Thyroid gland (tissue), 4 donors: ENCODE data around the gene SLC3A2. TPM values are rescaled to one million over a fixed set of nuclear protein-coding genes. Genes with fewer than 3 reads are reported as not detected.

Experiments used
- DNase-seq, 2 donors: peaks; one replicate each; pipeline ENCODE4 v3.0.0-alpha.2; 2019
- H3K27ac ChIP-seq, 3 donors: fragments of 200-600 bp; sonication (generic); 1 replicate in 2 of 3; 2 replicates in 1 of 3; pipeline ENCODE4 v1.5.1; 2016 to 2019; ENCODE audit warnings: mild to moderate bottlenecking in 1 of 3, moderate library complexity in 1 of 3
- H3K27me3 ChIP-seq: fragments of 200-600 bp; sonication (generic); one replicate; pipeline ENCODE4 v1.5.1; 2019
- H3K36me3 ChIP-seq, 2 donors: fragments of 200-600 bp; sonication (generic); one replicate each; pipeline ENCODE4 v1.5.1; 2016 to 2019
- H3K4me1 ChIP-seq, 2 donors: fragments of 200-600 bp; sonication (generic); one replicate each; pipeline ENCODE4 v1.5.1; 2017 to 2019
- H3K4me3 ChIP-seq, 3 donors: fragments of 200-600 bp; sonication (generic); replicated peaks in 1 of 3; 1 replicate in 2 of 3; 2 replicates in 1 of 3; pipeline ENCODE4 v1.5.1; 2016; ENCODE audit warnings: mild to moderate bottlenecking in 1 of 3
- H3K9me3 ChIP-seq: fragments of 200-600 bp; sonication (generic); one replicate; pipeline ENCODE4 v1.5.1; 2017
- CTCF ChIP-seq, 6 experiments: fragments of 200-600 bp in 3 of 6; fragments of 450-650 bp in 3 of 6; sonication (generic) in 3 of 6; IDR thresholded peaks; one replicate each; pipeline ENCODE4 v1.5.1; 2016 to 2019; ENCODE audit warnings: antibody characterized with exemption in 6 of 6, mild to moderate bottlenecking in 2 of 6, inconsistent platforms in 1 of 6, moderate library complexity in 1 of 6
- POLR2A ChIP-seq, 2 donors: fragments of 450-650 bp; IDR thresholded peaks; one replicate each; pipeline ENCODE4 v1.6.1; 2017; ENCODE audit warnings: antibody characterized with exemption in 2 of 2, mild to moderate bottlenecking in 2 of 2, moderate library complexity in 1 of 2
- WGBS, 2 donors: methylation state at CpG; one replicate each; pipeline ENCODE4 v1.1.5; 2017; 5-methylcytosine and 5-hydroxymethylcytosine counted together
- intact Hi-C: fragments of 100-400 bp; cut with DNase I; formaldehyde crosslinking; loops from one replicate; pipeline ENCODE4 v1.15.1; 2023
- total RNA-seq, 4 donors: library from RNA; depleted of rRNA; stranded (reverse); fragments of >200 nt; gene quantifications; one replicate each; pipeline ENCODE4 v1.2.3, GENCODE V29; 2016

The SLC3A2 gene
- total RNA-seq, 4 donors from 2014 or later, result 145 to 295 (median 159) TPM

GRCh38 chr11:62912268-62912667, 31.6 kb downstream of the SLC3A2 start:
- DNase-seq, result no peak
- Histone ChIP-seq H3K27ac (no peak overlapping the region), H3K36me3 (no peaks in the 10 kb centered on the region), H3K27me3 (no peaks in the 10 kb centered on the region), H3K9me3 (no peaks in the 10 kb centered on the region), H3K4me3 (no peak overlapping the region), H3K4me1 (peaks cover 20 to 28% of the 10 kb centered on the region in 2 donors)
- TF ChIP-seq CTCF (IDR thresholded peaks at IDR 0.05), result no peak
- TF ChIP-seq POLR2A (IDR thresholded peaks at IDR 0.05), result no peak
- intact Hi-C loops, result no loop called here
- 94 to 95% methylated on average over 3 of the region's 3 CpGs for WGBS, 2 donors

- intact Hi-C loops, result no loop called here
- Histone ChIP-seq H3K9me3 (no peaks in the 10 kb centered on the region), H3K36me3 (no peaks in the 10 kb centered on the region), H3K27ac (no peak overlapping the region), H3K27me3 (no peaks in the 10 kb centered on the region), H3K4me3 (no peak overlapping the region), H3K4me1 (peaks cover 2 to 8% of the 10 kb centered on the region in 2 donors)
- TF ChIP-seq CTCF (IDR thresholded peaks at IDR 0.05), result no peak
- TF ChIP-seq POLR2A (IDR thresholded peaks at IDR 0.05), result no peak
- DNase-seq, result no peak
- 83 to 94% methylated on average over 1 of the region's 1 CpG for WGBS, 2 donors
Observed at GRCh38 chr11:62914416-62914815, 33.7 kb downstream of the SLC3A2 start.

GRCh38 chr11:62917906-62918502, 37.3 kb downstream of the SLC3A2 start:
- H3K27me3 ChIP-seq, result no peaks in the 10 kb centered on the region
- DNase-seq, result no peak
- WGBS, 2 donors, result 93 to 96% methylated on average over 10 to 11 of the region's 11 CpGs
- no peaks in the 10 kb centered on the region for H3K36me3 ChIP-seq
- H3K4me3 ChIP-seq, result no peak overlapping the region
- peaks cover 0 to 10% of the 10 kb centered on the region in 2 donors for H3K4me1 ChIP-seq
- H3K27ac ChIP-seq, result no peak overlapping the region
- no peaks in the 10 kb centered on the region for H3K9me3 ChIP-seq
- intact Hi-C loops, result no loop called here
- TF ChIP-seq CTCF (IDR thresholded peaks at IDR 0.05) (no peak), POLR2A (IDR thresholded peaks at IDR 0.05) (no peak)

- Histone ChIP-seq H3K9me3 (no peaks in the 10 kb centered on the region), H3K4me1 (peaks cover 2 to 13% of the 10 kb centered on the region in 2 donors), H3K4me3 (no peak overlapping the region), H3K27ac (no peak overlapping the region), H3K27me3 (peaks cover 2% of the 10 kb centered on the region), H3K36me3 (no peaks in the 10 kb centered on the region)
- no peak for DNase-seq
- intact Hi-C loops, result no loop called here
- 53 to 58% methylated on average over 5 of the region's 5 CpGs for WGBS, 2 donors
- TF ChIP-seq POLR2A (IDR thresholded peaks at IDR 0.05) (no peak), CTCF (IDR thresholded peaks at IDR 0.05) (no peak)
Observed at GRCh38 chr11:62918531-62918930, 37.8 kb downstream of the SLC3A2 start.

GRCh38 chr11:62919476-62919875, 38.8 kb downstream of the SLC3A2 start:
- 92 to 96% methylated on average over 10 of the region's 10 CpGs for WGBS, 2 donors
- Histone ChIP-seq H3K9me3 (no peaks in the 10 kb centered on the region), H3K4me1 (peaks cover 8 to 19% of the 10 kb centered on the region in 2 donors), H3K27ac (no peak overlapping the region), H3K27me3 (peaks cover 7% of the 10 kb centered on the region), H3K36me3 (no peaks in the 10 kb centered on the region), H3K4me3 (no peak overlapping the region)
- intact Hi-C loops, result no loop called here
- no peak for DNase-seq
- no peak for TF ChIP-seq CTCF (IDR thresholded peaks at IDR 0.05)
- no peak for TF ChIP-seq POLR2A (IDR thresholded peaks at IDR 0.05)
